Fibroblast of lung (primary cell): ENCODE measurements around the gene EFCAB6.

Source experiments
- EZH2 ChIP-seq: IDR thresholded peaks from 2 replicates; pipeline ENCODE4 v1.5.1; 2012; ENCODE audit warnings: low read length, control low read depth, mild to moderate bottlenecking; ENCODE audit errors: missing control alignments
- TF ChIP-seq, protein P1 (sequence below), 2 donors: IDR thresholded peaks in 1 of 2; conservative IDR thresholded peaks in 1 of 2; 1 replicate in 1 of 2; 2 replicates in 1 of 2; pipeline ENCODE4 v1.5.1; 2011 to 2012; ENCODE audit warnings: low read length in 2 of 2, control low read depth in 1 of 2, inconsistent platforms in 1 of 2, low read depth in 1 of 2, mild to moderate bottlenecking in 1 of 2

DNA sequence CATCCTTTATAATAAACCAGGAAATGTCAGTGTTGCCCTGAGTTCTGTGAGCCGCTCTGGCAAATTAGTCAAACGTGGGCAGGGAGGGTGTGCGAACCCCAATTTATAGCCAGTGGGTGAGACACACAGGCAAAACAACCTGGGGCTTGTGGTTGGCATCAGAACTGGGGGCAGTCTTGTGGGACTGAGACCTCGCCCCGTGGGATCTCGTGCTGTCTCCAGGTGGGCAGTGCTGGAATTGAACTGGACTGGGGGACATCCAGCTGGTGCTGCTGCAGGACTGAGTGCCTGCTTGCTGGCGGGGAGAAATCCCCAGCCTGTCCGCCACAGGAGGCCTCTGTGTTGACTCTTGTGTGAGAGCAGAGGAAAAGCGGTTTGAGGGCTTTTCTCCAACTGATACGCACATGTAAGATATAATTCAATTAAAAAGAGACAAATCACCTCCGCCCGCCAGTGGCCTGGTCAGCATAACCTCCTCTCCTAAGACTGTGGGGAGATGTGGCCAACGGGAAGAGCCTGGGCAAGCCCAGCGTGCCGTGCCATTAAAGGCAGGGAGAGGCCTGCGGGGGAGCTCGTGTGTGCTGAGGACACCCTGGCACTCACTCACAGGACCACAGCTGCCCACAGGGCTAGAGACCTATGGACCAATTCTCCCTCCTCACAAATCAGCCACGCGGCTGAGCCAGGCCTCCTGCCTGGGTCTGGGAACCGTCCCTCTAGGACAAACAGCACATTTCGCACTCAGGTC is 31.9 kb upstream of the EFCAB6 start:
- TF ChIP-seq, protein P1, sequence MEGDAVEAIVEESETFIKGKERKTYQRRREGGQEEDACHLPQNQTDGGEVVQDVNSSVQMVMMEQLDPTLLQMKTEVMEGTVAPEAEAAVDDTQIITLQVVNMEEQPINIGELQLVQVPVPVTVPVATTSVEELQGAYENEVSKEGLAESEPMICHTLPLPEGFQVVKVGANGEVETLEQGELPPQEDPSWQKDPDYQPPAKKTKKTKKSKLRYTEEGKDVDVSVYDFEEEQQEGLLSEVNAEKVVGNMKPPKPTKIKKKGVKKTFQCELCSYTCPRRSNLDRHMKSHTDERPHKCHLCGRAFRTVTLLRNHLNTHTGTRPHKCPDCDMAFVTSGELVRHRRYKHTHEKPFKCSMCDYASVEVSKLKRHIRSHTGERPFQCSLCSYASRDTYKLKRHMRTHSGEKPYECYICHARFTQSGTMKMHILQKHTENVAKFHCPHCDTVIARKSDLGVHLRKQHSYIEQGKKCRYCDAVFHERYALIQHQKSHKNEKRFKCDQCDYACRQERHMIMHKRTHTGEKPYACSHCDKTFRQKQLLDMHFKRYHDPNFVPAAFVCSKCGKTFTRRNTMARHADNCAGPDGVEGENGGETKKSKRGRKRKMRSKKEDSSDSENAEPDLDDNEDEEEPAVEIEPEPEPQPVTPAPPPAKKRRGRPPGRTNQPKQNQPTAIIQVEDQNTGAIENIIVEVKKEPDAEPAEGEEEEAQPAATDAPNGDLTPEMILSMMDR (conservative IDR thresholded peaks at IDR 0.05 in 1 of 2, IDR thresholded peaks at IDR 0.05 in 1 of 2; ENCODE audit: low read depth in 1 of 2, low read length in 2 of 2): no peak
- TF ChIP-seq EZH2: no peak
